GM11168 (cell line): ENCODE data around the gene CCDC50.

Source experiments
- in situ Hi-C: fragments of 300-500 bp; cut with MboI; formaldehyde crosslinking; loops from one replicate; pipeline ENCODE4 v1.12.0; 2022; ENCODE audit warnings: low sequenced_read_pairs; ENCODE audit not compliant: unreplicated experiment

Gene CCDC50

DNA sequence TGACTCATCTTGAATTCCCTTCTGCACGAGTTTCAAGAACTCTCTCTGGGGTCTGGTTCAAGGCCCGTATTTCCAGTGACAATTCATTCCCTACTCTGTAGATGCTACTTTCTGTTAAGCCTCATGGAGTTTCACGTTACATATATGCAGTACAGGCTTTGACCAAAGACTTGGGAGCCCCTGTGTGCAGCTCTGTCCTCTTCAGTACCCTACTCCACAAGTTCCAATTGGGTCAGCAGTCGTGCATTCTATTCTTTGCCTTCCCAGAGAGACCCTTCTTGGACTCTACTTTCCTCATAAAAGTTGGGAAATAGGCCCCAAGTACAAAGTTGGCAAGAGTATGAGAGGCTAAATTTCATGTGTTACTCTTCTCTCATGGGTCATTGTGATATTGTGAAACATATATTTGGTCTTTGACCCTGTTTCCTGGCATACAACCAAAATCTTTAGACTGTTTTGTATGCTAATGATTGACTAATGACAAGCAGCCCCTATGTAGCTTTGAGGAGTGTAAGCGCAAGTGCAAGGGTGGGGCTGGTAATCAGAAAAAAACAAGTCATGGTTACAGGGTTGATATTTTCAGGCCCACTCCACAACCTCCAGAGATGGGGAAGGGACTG lies 15.0 kb upstream of the CCDC50 start:
- in situ Hi-C loops: no loop called here

DNA sequence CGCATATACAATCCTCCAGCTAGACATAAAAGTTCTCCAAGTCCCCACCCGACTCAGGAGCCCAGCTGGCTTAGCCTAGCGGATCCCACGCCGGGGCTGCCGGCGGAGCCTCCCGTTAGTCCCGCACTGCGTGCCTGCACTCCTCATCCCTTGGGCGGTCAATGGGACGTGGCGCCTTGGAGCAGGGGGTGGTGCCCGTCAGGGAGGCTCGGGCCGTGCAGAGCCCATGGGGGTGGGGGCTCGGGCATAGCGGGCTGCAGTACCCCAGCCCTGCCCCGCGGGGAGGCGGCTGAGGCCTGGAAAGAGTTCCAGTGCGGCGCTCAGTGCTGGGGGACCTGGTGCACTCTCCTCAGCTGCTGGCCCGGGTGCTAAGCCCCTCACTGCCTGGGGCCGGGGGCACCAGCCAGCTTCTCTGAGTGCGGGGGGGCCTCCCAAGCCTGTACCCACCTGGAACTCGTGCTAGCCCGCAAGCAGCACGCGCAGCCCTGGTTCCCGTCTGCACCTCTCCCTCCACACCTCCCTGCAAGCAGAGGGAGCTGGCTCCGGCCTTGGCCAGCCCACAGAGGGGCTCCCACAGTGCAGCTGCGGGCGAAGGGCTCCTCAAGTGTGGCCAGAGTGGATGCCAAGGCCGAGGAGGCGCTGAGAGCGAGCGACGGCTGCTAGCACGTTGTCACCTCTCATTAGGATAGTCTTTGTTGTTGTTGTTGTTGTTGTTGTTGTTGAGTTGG lies 12.2 kb upstream of the CCDC50 start:
- in situ Hi-C loops: no loop called here

DNA sequence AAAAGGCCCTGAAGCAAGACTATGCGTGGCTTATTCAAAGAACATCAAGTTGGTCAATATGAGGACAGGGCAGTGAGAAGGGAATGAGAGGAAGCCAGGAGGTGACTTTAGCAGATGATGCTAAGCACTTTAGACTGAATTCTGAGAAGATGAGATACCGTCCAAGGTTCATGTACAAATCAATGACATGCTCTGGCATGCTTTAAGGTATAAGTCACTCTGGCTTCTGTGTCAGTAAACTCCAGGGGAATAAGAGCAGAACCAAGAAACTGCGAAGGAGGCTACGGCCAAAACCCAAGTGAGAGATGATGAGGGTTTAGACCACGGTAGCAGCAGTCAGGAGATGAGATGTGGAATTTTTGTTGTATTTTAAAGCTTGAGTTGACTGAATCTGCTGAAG lies 8.9 kb upstream of the CCDC50 start:
- in situ Hi-C loops: no loop called here

GRCh38 chr3:191321019-191321767 lies 8.0 kb upstream of the CCDC50 start:
- in situ Hi-C loops: no loop called here

DNA sequence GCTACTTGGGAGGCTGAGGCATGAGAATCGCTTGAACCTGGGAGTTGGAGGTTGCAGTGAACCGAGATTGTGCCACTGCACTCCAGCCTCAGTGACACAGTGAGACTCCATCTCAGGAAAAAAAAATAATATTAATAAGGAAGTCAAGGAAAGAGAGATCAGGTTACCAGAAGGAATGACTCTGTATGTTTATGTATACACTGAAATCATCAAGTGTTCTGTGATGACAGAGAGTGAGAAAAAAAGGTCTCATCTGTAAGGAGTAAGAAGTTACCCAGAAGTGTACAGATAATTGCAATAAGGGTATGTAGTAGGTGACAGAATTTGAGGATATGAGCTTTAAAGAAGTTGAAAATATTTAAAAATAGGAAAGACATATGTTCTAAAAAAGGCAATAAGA lies 4.3 kb upstream of the CCDC50 start:
- in situ Hi-C loops: no loop called here

- in situ Hi-C loops: no loop called here
These were observed 1.7 kb upstream of the CCDC50 start for GRCh38 chr3:191327526-191327925.

- in situ Hi-C loops: no loop called here
These were observed 722 bp upstream of the CCDC50 start for GRCh38 chr3:191328383-191328961.

GRCh38 chr3:191329654-191330529 lies 698 bp downstream of the CCDC50 start, which contains the start of gene UTS2B:
UTS2B (minus strand) TSS chr3:191330526; CDS start chr3:191282189, 48,337 bp downstream.
- in situ Hi-C loops: no loop called here

- in situ Hi-C loops: no loop called here
These were observed 1.4 kb downstream of the CCDC50 start for GRCh38 chr3:191330530-191331048.

- in situ Hi-C loops: no loop called here
These were observed 2.2 kb downstream of the CCDC50 start for GRCh38 chr3:191331388-191331787.

DNA sequence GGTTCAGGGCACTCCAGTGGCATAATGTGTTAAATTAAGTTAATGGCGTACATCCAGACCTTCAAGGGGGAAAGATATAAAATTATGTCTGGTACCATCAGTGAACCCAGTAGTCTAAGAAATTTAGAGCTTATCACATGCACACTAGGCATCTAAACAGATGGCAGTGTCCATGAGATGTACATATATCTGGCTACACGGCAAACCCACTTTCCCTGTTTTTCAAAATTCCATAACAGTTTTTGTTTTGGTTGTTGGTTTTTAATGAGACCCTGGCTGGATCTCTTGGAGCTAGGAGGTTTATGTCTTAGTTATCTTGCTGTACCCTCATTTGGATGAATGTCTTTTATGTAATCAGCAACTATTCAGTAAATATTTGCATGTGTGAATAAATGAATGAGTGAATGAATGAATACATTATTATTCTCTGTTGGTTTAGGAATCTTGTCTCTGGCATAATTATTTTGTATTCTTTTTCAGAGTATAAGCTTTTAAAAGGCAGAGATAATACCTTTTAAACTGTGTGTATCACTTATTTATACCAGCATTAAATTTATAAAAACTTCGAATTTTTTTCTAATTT lies 4.2 kb downstream of the CCDC50 start:
- in situ Hi-C loops: no loop called here

GRCh38 chr3:191334346-191334893 lies 5.2 kb downstream of the CCDC50 start:
- in situ Hi-C loops: no loop called here

DNA sequence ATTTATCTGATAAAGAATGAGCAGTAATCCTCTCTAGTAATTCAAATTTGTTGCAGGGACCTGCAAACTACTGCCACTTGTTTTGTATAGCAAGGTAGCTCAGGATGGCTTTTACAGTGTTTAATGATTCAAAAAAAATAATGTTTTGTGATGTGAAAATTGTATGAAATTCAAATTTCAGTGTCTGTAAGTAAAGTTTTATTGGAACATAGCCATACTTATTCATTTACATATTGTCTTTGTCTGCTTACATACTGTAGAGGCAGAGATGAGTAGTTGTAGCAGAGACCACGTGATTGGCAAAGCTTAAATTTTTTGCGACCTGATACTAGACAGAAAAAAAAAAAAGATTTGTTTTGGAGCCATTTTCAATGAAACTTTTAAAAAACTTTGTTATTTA lies 7.6 kb downstream of the CCDC50 start:
- in situ Hi-C loops: no loop called here

- in situ Hi-C loops: no loop called here
These were observed 8.9 kb downstream of the CCDC50 start for GRCh38 chr3:191338177-191338488.

GRCh38 chr3:191339316-191339917 lies 10.2 kb downstream of the CCDC50 start:
- in situ Hi-C loops: no loop called here

GRCh38 chr3:191340351-191340750 lies 11.2 kb downstream of the CCDC50 start:
- in situ Hi-C loops: no loop called here

GRCh38 chr3:191340966-191341365 lies 11.8 kb downstream of the CCDC50 start:
- in situ Hi-C loops: no loop called here

DNA sequence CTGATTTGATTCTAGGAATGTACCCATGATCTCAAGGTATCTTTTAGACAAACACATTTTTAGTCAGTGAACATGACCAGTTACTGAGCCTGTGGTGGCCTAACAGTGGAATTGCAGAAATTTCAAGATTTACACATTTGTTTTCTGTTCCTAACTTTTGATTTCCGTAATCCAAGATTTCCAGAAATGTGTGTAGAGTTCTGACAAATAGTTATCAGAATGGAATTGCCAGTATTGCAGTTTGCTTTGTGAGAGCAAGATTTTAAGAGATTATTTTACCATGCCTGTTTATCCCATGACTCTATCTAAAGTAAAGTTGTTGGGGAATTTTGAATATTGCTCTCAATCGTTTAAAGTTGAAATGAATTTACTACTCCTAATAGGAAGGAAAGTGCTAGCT lies 12.8 kb downstream of the CCDC50 start:
- in situ Hi-C loops: no loop called here

GRCh38 chr3:191342411-191342810 lies 13.2 kb downstream of the CCDC50 start:
- in situ Hi-C loops: no loop called here
